SU-DHL-6 (cell line): ENCODE measurements around the gene TRIM63.

Source experiments
- CTCF ChIP-seq: fragments of 200-600 bp; sonication (generic); IDR thresholded peaks from one replicate; pipeline ENCODE4 v1.5.1; 2017; ENCODE audit warnings: antibody characterized with exemption, mild to moderate bottlenecking, low read length, moderate library complexity; ENCODE audit not compliant: insufficient read depth, poor library complexity, severe bottlenecking
- EZH2phosphoT487 ChIP-seq: fragments of 200-600 bp; sonication (generic), shearing (Covaris generic); conservative IDR thresholded peaks from 2 replicates; pipeline ENCODE4 v1.6.1; 2018; ENCODE audit warnings: mild to moderate bottlenecking, antibody characterized with exemption, low read length, moderate library complexity, mixed read lengths

GRCh38 chr1:26012864-26013263 lies 54.6 kb downstream of the TRIM63 start:
- TF ChIP-seq CTCF: no peak
- no peak for TF ChIP-seq EZH2phosphoT487
